Progenitor cell of endocrine pancreas (in vitro differentiated cells): ENCODE measurements around the gene ZNF280C. TPM values are rescaled to one million over a fixed set of nuclear protein-coding genes. Genes with fewer than 3 reads are reported as not detected.
A peak's percentile ranks its signal among the peaks of the same experiment; 100 is the strongest.

Experiments
- DNase-seq: peaks from one replicate; pipeline ENCODE4 v3.0.0; 2021; ENCODE audit warnings: low spot score; ENCODE audit not compliant: unreplicated experiment
- H3K27ac Mint-ChIP-seq: 2 replicates; pipeline ENCODE4 v1.8.0; 2021; ENCODE audit warnings: mild to moderate bottlenecking, moderate library complexity, mixed read lengths
- H3K27me3 Mint-ChIP-seq: 2 replicates; pipeline ENCODE4 v1.8.0; 2021; ENCODE audit warnings: mixed read lengths
- H3K36me3 Mint-ChIP-seq: 2 replicates; pipeline ENCODE4 v1.8.0; 2022; ENCODE audit warnings: mixed read lengths; ENCODE audit not compliant: insufficient read depth
- H3K4me1 Mint-ChIP-seq: 2 replicates; pipeline ENCODE4 v1.8.0; 2021; ENCODE audit warnings: low read depth, mixed read lengths
- H3K4me3 Mint-ChIP-seq: 2 replicates; pipeline ENCODE4 v1.8.0; 2021; ENCODE audit warnings: low read depth, mild to moderate bottlenecking, moderate library complexity, mixed read lengths
- H3K9me3 Mint-ChIP-seq: 2 replicates; pipeline ENCODE4 v1.8.0; 2021; ENCODE audit warnings: low read depth, mixed read lengths
- long read RNA-seq: library from polyadenylated mRNA; unstranded; transcript quantifications from one replicate; pipeline ENCODE4 v2.0.0, GENCODE V29; 2020
- total RNA-seq: library from RNA; stranded (reverse); gene quantifications from 2 replicates; pipeline ENCODE4 v1.2.1, GENCODE V29; 2021
- TF ChIP-seq, protein P1 (sequence below): fragments of 200-600 bp; sonication (generic); IDR thresholded peaks from one replicate; pipeline ENCODE4 v1.5.0; 2021; ENCODE audit warnings: antibody characterized with exemption, mild to moderate bottlenecking; ENCODE audit not compliant: unreplicated experiment

The ZNF280C gene, protein sequence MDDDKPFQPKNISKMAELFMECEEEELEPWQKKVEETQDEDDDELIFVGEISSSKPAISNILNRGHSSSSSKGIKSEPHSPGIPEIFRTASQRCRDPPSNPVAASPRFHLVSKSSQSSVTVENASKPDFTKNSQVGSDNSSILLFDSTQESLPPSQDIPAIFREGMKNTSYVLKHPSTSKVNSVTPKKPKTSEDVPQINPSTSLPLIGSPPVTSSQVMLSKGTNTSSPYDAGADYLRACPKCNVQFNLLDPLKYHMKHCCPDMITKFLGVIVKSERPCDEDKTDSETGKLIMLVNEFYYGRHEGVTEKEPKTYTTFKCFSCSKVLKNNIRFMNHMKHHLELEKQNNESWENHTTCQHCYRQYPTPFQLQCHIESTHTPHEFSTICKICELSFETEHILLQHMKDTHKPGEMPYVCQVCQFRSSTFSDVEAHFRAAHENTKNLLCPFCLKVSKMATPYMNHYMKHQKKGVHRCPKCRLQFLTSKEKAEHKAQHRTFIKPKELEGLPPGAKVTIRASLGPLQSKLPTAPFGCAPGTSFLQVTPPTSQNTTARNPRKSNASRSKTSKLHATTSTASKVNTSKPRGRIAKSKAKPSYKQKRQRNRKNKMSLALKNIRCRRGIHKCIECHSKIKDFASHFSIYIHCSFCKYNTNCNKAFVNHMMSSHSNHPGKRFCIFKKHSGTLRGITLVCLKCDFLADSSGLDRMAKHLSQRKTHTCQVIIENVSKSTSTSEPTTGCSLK
- 15.0 and 16.2 TPM in 2 replicates for total RNA-seq
- long read RNA-seq, full-length matches to known transcripts = 1 of 12 reads
- long read RNA-seq, partial matches to known transcripts = 7 of 12 reads
- long read RNA-seq, other reads (novel, unspliced or antisense) = 4 of 12 reads

DNA sequence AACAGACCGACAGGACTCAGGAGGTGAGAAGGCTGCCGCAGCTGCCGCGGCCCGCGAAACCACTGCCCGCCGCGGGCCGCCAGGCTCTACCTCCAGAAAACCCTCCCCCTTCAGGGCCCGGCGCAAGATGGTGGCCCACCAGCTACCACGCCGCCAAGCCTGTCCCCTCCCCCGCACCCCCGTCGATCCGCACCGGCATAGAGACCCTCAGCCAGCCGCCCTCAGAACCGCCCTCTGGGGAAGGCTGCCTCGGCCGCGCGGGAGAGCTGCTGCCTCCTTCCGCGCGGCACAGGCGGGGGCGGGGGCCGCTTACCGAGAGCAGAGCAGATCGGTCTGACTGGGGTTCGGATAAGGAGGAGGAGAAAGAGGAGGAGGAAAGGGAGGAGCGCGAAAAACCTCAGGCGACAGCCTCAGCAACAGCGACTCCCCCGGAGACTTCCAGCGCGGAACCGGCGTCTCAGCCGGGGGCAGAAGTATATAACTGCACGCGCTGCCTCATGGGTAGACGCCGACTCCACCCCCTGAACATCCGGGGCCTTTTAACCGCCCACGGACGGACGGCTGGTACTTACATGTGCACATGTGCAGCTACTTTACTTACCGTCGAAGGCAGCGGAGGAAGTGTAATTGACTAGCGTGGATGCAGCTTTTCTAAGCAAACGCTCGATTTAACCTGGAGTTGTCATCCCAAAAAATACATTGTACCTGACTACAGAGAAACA lies at the start of gene ZNF280C:
Gene ZNF280C, minus strand, starts transcription at position 451 of the 722 bp plus-strand sequence. CDS start 8,450 bp downstream, outside the sequence.
- Mint-ChIP-seq H3K36me3 (no peaks in the 10 kb centered on the region), H3K9me3 (peaks cover 11% of the 10 kb centered on the region), H3K4me1 (no peaks in the 10 kb centered on the region), H3K27ac (peak within 1 kb of the TSS; percentile 89), H3K4me3 (peak within 1 kb of the TSS; percentile 92), H3K27me3 (no peaks in the 10 kb centered on the region)
- TF ChIP-seq, protein P1, sequence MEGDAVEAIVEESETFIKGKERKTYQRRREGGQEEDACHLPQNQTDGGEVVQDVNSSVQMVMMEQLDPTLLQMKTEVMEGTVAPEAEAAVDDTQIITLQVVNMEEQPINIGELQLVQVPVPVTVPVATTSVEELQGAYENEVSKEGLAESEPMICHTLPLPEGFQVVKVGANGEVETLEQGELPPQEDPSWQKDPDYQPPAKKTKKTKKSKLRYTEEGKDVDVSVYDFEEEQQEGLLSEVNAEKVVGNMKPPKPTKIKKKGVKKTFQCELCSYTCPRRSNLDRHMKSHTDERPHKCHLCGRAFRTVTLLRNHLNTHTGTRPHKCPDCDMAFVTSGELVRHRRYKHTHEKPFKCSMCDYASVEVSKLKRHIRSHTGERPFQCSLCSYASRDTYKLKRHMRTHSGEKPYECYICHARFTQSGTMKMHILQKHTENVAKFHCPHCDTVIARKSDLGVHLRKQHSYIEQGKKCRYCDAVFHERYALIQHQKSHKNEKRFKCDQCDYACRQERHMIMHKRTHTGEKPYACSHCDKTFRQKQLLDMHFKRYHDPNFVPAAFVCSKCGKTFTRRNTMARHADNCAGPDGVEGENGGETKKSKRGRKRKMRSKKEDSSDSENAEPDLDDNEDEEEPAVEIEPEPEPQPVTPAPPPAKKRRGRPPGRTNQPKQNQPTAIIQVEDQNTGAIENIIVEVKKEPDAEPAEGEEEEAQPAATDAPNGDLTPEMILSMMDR = peak; percentile 32
- peak; percentile 73 for DNase-seq

DNA sequence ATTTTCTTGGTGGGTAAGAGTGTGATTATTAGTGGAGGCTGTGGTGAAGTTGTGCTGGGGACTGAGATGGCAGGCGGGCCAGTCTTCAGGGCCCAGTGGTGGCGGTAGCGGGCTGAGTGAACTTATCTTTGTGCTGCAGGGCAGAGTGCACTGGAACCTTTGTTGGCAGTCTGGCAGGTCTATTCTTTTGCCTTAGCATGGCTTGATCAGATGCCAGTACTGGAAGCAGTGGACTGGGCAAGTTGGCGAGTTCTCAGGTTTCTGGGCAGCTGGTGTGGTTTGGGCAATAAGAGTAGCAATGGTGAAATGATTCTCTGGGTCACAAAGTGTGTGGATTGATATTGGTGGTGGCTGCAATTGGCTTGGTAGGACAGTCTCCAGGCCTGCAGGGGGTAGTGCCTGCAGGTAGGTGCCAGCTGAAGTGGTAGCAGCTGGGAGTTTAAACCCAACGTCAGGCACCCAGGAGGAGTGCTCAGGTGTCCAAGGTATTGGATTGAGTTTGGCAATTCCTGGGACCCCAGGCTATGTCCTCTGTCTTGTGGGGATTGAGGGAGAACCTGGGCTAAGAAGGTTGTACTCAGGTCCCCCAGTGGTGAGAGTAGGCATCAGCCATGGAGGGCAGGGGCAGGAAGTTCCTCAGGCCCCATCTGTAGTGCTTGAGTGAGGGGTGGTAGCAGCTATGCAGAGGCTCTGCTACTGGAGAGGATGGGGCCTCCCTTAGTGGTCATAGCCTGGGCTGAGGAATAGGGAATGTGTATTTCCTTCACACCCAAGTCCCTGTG lies 36.1 kb upstream of the ZNF280C start:
- TF ChIP-seq, protein P1 = no peak
- no peak for DNase-seq
- H3K27ac Mint-ChIP-seq = no peak overlapping the region
- H3K4me3 Mint-ChIP-seq = no peak overlapping the region
- H3K9me3 Mint-ChIP-seq = peaks cover 20% of the 10 kb centered on the region
- H3K4me1 Mint-ChIP-seq = no peaks in the 10 kb centered on the region
- H3K27me3 Mint-ChIP-seq = no peaks in the 10 kb centered on the region
- no peaks in the 10 kb centered on the region for H3K36me3 Mint-ChIP-seq

DNA sequence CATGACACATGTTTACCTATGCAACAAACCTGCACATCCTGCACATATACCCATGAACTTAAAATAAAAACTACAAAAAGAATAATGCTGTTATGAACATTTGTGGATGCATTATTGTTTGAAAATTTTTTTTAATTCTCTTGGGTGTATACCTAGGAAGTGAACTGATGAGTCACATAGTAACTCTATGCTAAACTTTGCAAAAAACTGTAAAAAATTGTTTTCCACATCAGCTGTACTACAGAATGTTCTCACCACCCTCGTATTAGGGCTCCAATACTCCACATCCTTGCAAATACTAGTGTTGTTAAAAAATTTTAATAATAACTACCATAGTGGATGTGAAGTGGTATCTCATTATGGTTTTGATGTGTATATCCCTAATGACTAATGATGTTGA lies 33.3 kb upstream of the ZNF280C start:
- no peaks in the 10 kb centered on the region for H3K4me1 Mint-ChIP-seq
- H3K27ac Mint-ChIP-seq = no peak overlapping the region
- H3K4me3 Mint-ChIP-seq = no peak overlapping the region
- no peaks in the 10 kb centered on the region for H3K36me3 Mint-ChIP-seq
- TF ChIP-seq, protein P1 = no peak
- no peaks in the 10 kb centered on the region for H3K27me3 Mint-ChIP-seq
- DNase-seq = no peak
- peaks cover 17% of the 10 kb centered on the region for H3K9me3 Mint-ChIP-seq

DNA sequence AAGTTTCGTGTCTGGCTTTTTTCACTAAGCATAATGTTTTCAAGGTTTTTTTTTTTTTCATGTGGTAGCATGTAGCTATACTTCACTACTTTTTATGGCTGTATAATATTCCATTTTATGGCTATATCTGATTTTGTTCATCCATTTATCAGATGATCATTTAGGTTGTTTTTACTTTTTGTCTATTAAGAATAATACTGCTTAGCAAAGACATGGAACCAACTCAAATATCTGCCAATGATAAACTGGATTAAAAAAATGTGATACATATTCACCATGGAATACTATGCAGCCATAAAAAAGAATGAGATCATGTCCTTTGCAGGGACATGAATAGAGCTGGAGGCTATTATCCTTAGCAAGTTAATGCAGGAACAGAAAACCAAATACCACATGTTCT lies 32.7 kb upstream of the ZNF280C start:
- Mint-ChIP-seq H3K27me3 (no peaks in the 10 kb centered on the region), H3K9me3 (peaks cover 13% of the 10 kb centered on the region), H3K36me3 (no peaks in the 10 kb centered on the region), H3K4me3 (no peak overlapping the region), H3K4me1 (no peaks in the 10 kb centered on the region), H3K27ac (no peak overlapping the region)
- TF ChIP-seq, protein P1 = no peak
- no peak for DNase-seq
